ENCODE data around the gene C1QL3. TPM values are rescaled to one million over a fixed set of nuclear protein-coding genes. Genes with fewer than 3 reads are reported as not detected.

Gene C1QL3
- total RNA-seq, 1 experiment from 2014 or later, result 1.7 TPM

DNA sequence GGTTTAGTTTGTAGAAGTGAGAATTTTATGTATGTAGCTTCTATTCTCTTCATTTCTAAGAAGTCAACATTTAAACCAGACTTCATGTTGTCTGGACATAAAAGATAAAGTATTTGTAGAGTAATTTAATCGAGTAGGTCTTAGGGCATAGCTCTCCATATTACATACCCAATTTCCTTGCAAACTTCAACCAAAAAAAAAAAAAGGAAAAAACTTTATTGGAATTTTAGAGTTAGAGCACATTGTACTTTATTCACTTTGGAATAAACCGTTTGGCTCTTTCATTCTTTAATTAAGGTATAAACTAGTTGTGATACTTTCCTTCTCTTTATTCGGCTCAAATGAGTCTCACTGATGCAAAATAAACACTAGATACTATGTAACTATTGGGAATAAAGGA, 48.9 kb downstream of the C1QL3 start:
- POLR2A ChIA-PET, result no interaction called here
- Mint-ChIP-seq H3K27me3 (ENCODE audit: low read depth) (no peaks in the 10 kb centered on the region), H3K36me3 (no peaks in the 10 kb centered on the region), H3K27ac (no peak overlapping the region), H3K9me3 (no peaks in the 10 kb centered on the region), H3K4me3 (no peak overlapping the region), H3K4me1 (no peaks in the 10 kb centered on the region)
- ATAC-seq (no peak), DNase-seq (ENCODE audit: low spot score) (no peak)
- CTCF ChIA-PET, result interaction anchor here (0.6 kb wide), 1 partner anchor 59 kb away, joined by 5 read pairs; no protein-coding TSS in a partner anchor
- TF ChIP-seq FOXP1 (CRISPR knock-in tag; IDR thresholded peaks at IDR 0.05; ENCODE audit: borderline replicate concordance), result no peak
- no peak for TF ChIP-seq ZNF219 (CRISPR knock-in tag; IDR thresholded peaks at IDR 0.05; ENCODE audit: borderline replicate concordance)
- TF ChIP-seq MYBL2 (CRISPR knock-in tag; IDR thresholded peaks at IDR 0.05), result no peak
- no peak for TF ChIP-seq ZNF423 (CRISPR knock-in tag; IDR thresholded peaks at IDR 0.05)
- TF ChIP-seq E2F4 (CRISPR knock-in tag; IDR thresholded peaks at IDR 0.05; ENCODE audit: borderline replicate concordance, low read depth), result no peak
- no peak for TF ChIP-seq NFATC4 (CRISPR knock-in tag; IDR thresholded peaks at IDR 0.05)
- TF ChIP-seq, protein P1, sequence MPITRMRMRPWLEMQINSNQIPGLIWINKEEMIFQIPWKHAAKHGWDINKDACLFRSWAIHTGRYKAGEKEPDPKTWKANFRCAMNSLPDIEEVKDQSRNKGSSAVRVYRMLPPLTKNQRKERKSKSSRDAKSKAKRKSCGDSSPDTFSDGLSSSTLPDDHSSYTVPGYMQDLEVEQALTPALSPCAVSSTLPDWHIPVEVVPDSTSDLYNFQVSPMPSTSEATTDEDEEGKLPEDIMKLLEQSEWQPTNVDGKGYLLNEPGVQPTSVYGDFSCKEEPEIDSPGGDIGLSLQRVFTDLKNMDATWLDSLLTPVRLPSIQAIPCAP (CRISPR knock-in tag; IDR thresholded peaks at IDR 0.05), result no peak
- no peak for TF ChIP-seq ZNF416 (CRISPR knock-in tag; IDR thresholded peaks at IDR 0.05)
- TF ChIP-seq, protein P2, sequence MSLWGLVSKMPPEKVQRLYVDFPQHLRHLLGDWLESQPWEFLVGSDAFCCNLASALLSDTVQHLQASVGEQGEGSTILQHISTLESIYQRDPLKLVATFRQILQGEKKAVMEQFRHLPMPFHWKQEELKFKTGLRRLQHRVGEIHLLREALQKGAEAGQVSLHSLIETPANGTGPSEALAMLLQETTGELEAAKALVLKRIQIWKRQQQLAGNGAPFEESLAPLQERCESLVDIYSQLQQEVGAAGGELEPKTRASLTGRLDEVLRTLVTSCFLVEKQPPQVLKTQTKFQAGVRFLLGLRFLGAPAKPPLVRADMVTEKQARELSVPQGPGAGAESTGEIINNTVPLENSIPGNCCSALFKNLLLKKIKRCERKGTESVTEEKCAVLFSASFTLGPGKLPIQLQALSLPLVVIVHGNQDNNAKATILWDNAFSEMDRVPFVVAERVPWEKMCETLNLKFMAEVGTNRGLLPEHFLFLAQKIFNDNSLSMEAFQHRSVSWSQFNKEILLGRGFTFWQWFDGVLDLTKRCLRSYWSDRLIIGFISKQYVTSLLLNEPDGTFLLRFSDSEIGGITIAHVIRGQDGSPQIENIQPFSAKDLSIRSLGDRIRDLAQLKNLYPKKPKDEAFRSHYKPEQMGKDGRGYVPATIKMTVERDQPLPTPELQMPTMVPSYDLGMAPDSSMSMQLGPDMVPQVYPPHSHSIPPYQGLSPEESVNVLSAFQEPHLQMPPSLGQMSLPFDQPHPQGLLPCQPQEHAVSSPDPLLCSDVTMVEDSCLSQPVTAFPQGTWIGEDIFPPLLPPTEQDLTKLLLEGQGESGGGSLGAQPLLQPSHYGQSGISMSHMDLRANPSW (CRISPR knock-in tag; conservative IDR thresholded peaks at IDR 0.05; ENCODE audit: low read depth), result no peak
- no peak for TF ChIP-seq ZNF138 (CRISPR knock-in tag; conservative IDR thresholded peaks at IDR 0.05)
- no peak for TF ChIP-seq ZBTB21 (CRISPR knock-in tag; IDR thresholded peaks at IDR 0.05; ENCODE audit: borderline replicate concordance)

DNA sequence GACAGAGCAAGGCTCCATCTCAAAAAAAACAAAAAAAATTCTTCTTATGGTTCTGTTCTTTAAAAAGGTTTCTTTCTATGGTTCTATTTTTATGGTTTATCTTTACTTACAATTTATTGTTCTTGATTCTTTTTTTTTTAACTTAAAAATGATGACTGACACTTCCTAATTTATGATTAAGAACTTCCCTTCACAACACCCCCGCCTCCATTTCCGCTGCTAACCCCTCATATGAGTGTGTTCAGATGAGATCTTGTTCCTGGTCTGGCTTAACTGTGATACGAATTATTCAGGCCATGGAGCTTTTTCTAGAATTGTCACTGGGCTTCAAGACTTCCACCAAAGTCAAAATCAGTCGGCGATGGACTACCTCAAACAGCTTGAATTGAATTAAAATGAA, 50.9 kb downstream of the C1QL3 start:
- DNase-seq (ENCODE audit: low spot score) (no peak), ATAC-seq (no peak)
- H3K27ac Mint-ChIP-seq, result no peak overlapping the region
- no peaks in the 10 kb centered on the region for H3K9me3 Mint-ChIP-seq
- H3K27me3 Mint-ChIP-seq (ENCODE audit: low read depth), result no peaks in the 10 kb centered on the region
- ChIA-PET CTCF (no interaction called here), POLR2A (no interaction called here)
- TF ChIP-seq AFF4 (CRISPR knock-in tag; IDR thresholded peaks at IDR 0.05; ENCODE audit: borderline replicate concordance) (no peak), ZNF263 (CRISPR knock-in tag; IDR thresholded peaks at IDR 0.05; ENCODE audit: low read depth) (no peak), RORB (CRISPR knock-in tag; IDR thresholded peaks at IDR 0.05) (no peak), TP53 (CRISPR knock-in tag; IDR thresholded peaks at IDR 0.05) (no peak), TEAD4 (CRISPR knock-in tag; IDR thresholded peaks at IDR 0.05) (no peak), FOXK1 (CRISPR knock-in tag; IDR thresholded peaks at IDR 0.05) (no peak)
- TF ChIP-seq, protein P3, sequence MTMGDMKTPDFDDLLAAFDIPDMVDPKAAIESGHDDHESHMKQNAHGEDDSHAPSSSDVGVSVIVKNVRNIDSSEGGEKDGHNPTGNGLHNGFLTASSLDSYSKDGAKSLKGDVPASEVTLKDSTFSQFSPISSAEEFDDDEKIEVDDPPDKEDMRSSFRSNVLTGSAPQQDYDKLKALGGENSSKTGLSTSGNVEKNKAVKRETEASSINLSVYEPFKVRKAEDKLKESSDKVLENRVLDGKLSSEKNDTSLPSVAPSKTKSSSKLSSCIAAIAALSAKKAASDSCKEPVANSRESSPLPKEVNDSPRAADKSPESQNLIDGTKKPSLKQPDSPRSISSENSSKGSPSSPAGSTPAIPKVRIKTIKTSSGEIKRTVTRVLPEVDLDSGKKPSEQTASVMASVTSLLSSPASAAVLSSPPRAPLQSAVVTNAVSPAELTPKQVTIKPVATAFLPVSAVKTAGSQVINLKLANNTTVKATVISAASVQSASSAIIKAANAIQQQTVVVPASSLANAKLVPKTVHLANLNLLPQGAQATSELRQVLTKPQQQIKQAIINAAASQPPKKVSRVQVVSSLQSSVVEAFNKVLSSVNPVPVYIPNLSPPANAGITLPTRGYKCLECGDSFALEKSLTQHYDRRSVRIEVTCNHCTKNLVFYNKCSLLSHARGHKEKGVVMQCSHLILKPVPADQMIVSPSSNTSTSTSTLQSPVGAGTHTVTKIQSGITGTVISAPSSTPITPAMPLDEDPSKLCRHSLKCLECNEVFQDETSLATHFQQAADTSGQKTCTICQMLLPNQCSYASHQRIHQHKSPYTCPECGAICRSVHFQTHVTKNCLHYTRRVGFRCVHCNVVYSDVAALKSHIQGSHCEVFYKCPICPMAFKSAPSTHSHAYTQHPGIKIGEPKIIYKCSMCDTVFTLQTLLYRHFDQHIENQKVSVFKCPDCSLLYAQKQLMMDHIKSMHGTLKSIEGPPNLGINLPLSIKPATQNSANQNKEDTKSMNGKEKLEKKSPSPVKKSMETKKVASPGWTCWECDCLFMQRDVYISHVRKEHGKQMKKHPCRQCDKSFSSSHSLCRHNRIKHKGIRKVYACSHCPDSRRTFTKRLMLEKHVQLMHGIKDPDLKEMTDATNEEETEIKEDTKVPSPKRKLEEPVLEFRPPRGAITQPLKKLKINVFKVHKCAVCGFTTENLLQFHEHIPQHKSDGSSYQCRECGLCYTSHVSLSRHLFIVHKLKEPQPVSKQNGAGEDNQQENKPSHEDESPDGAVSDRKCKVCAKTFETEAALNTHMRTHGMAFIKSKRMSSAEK (CRISPR knock-in tag; IDR thresholded peaks at IDR 0.05; ENCODE audit: borderline replicate concordance), result no peak
- TF ChIP-seq, protein P4, sequence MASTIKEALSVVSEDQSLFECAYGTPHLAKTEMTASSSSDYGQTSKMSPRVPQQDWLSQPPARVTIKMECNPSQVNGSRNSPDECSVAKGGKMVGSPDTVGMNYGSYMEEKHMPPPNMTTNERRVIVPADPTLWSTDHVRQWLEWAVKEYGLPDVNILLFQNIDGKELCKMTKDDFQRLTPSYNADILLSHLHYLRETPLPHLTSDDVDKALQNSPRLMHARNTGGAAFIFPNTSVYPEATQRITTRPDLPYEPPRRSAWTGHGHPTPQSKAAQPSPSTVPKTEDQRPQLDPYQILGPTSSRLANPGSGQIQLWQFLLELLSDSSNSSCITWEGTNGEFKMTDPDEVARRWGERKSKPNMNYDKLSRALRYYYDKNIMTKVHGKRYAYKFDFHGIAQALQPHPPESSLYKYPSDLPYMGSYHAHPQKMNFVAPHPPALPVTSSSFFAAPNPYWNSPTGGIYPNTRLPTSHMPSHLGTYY (CRISPR knock-in tag; IDR thresholded peaks at IDR 0.05), result no peak
- H3K36me3 Mint-ChIP-seq, result no peaks in the 10 kb centered on the region
- H3K4me1 Mint-ChIP-seq, result no peaks in the 10 kb centered on the region
- no peak overlapping the region for H3K4me3 Mint-ChIP-seq
